H1 (cell line): ENCODE results near the gene FUNDC2. TPM values are rescaled to one million over a fixed set of nuclear protein-coding genes. Genes with fewer than 3 reads are reported as not detected.

Source experiments
- ASH2L ChIP-seq: fragments of 200-600, 300-600 bp; sonication (generic); IDR thresholded peaks from one replicate; pipeline ENCODE4 v1.7.1; 2017; ENCODE audit warnings: low read length
- BRCA1 ChIP-seq: IDR thresholded peaks from 2 replicates; pipeline ENCODE4 v1.6.1; 2012; ENCODE audit warnings: low read depth, low read length, improper control_type of control experiment
- CREB1 ChIP-seq: IDR thresholded peaks from 2 replicates; pipeline ENCODE4 v1.6.1; 2012; ENCODE audit warnings: inconsistent platforms
- KDM4A ChIP-seq: IDR thresholded peaks from one replicate; pipeline ENCODE4 v1.7.1; 2012; ENCODE audit warnings: low read depth, mild to moderate bottlenecking, moderate library complexity, low read length, inconsistent platforms; ENCODE audit not compliant: severe bottlenecking
- NRF1 ChIP-seq: IDR thresholded peaks from 2 replicates; pipeline ENCODE4 v1.6.1; 2011; ENCODE audit warnings: mild to moderate bottlenecking, low read depth, low read length, improper control_type of control experiment
- PHF8 ChIP-seq: fragments of 200-600 bp; sonication (generic); conservative IDR thresholded peaks from 2 replicates; pipeline ENCODE4 v1.7.1; 2012; ENCODE audit warnings: low read depth, mild to moderate bottlenecking, inconsistent platforms, low read length, moderate library complexity
- POLR2AphosphoS5 ChIP-seq: IDR thresholded peaks from 2 replicates; pipeline ENCODE4 v1.6.1; 2011; ENCODE audit warnings: low read depth, low read length
- RBBP5 ChIP-seq: IDR thresholded peaks from 2 replicates; pipeline ENCODE4 v1.7.1; 2012; ENCODE audit warnings: low read depth, mild to moderate bottlenecking, inconsistent platforms, low read length, moderate library complexity, borderline replicate concordance
- SIN3A ChIP-seq, 2 experiments: IDR thresholded peaks in 1 of 2; conservative IDR thresholded peaks in 1 of 2; 2 replicates each; pipeline ENCODE4 v1.6.1; 2011 to 2012; ENCODE audit warnings: low read length in 2 of 2, improper control_type of control experiment in 1 of 2, low read depth in 1 of 2, mild to moderate bottlenecking in 1 of 2
- TAF7 ChIP-seq: optimal IDR thresholded peaks from 2 replicates; pipeline ENCODE3; 2011; ENCODE audit warnings: low read depth, mild to moderate bottlenecking, inconsistent platforms, low read length, moderate library complexity, borderline replicate concordance
- TCF12 ChIP-seq: IDR thresholded peaks from 2 replicates; pipeline ENCODE4 v1.6.1; 2011; ENCODE audit warnings: low read depth, mild to moderate bottlenecking, low read length
- YY1 ChIP-seq: IDR thresholded peaks from 2 replicates; pipeline ENCODE4 v1.6.1; 2011; ENCODE audit warnings: low read depth, mild to moderate bottlenecking, low read length
- polyA plus RNA-seq, 7 experiments: library from polyadenylated mRNA; depleted of rRNA in 3 of 7; stranded (reverse) in 5 of 7; unstranded in 2 of 7; fragments of >200 nt in 5 of 7; fragments of 200-250 nt in 2 of 7; gene quantifications; 1 replicate in 5 of 7; 2 replicates in 1 of 7; 4 replicates in 1 of 7; pipeline versions ENCODE4 v1.2.1 to v1.2.3, GENCODE V29; 2011 to 2013; ENCODE audit warnings: missing spikeins in 2 of 7, mixed read lengths in 2 of 7
- total RNA-seq: library from RNA; stranded (reverse); fragmentation: NEBNext Ultra II Directional; extraction: Animal tissue kit (Norgen Biotek cat#: 25700); gene quantifications from 2 replicates; pipeline ENCODE4 v1.2.1, GENCODE V29; 2021
- TF ChIP-seq, protein P1 (sequence below): IDR thresholded peaks from 2 replicates; pipeline ENCODE4 v1.6.1; 2012; ENCODE audit warnings: inconsistent platforms
- TF ChIP-seq, protein P2 (sequence below): IDR thresholded peaks from 2 replicates; pipeline ENCODE4 v1.6.1; 2012; ENCODE audit warnings: inconsistent platforms
- TF ChIP-seq, protein P3 (sequence below): IDR thresholded peaks from 2 replicates; pipeline ENCODE4 v1.6.1; 2011; ENCODE audit warnings: low read length, improper control_type of control experiment

FUNDC2 gene
- total and polyA plus RNA-seq, 2 of the 8 experiments (the other 6 are each of a cell fraction or from before 2014, with no cell fraction given): 67.7 to 93.7 TPM

DNA sequence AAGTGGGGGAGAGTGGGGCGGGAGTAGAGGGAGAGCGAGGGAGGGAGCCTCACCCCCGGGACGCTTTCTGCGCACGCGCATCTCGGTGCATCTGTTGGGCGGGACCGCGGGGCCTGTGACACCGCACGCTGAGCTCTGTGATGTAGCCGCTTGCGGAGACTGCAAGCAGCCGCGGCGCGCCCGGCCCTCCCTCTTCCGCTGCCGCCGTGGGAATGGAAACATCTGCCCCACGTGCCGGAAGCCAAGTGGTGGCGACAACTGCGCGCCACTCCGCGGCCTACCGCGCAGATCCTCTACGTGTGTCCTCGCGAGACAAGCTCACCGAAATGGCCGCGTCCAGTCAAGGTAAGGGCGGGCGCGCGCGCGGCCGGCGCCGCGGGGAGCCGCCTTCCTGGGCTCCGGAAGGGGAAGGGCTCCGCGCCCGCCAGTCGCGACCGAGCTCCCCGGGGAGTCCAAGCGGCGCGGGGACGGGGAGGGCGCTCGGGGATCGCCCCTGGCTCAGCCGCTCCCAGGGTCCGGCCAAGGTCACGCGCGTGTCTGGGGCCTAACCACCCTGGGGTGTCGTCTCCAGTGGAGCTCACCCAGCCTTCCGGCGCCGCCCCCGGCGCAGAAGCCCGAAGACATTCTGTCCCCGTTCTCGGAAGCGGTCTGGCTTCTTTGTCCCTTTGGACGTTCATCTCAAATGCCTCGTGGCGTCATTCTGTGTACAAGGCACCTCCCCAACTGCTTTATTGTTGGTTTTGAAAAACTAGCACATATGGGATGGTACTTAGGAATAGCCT lies at the start of gene FUNDC2 (continued):
- TF ChIP-seq TAF7: no peak
- TF ChIP-seq BRCA1: 0 out of 2 replicates have a peak, but pooled peaks have one; percentile 41
- TF ChIP-seq TCF12: no peak
- TF ChIP-seq PHF8: peak; percentile 77
- TF ChIP-seq RBBP5: peak; percentile 66; the same call in 1 of the 2 replicates
- TF ChIP-seq, protein P1, sequence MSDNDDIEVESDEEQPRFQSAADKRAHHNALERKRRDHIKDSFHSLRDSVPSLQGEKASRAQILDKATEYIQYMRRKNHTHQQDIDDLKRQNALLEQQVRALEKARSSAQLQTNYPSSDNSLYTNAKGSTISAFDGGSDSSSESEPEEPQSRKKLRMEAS: peak; percentile 63
- TF ChIP-seq YY1: no peak; the same call in 1 of the 2 replicates
- TF ChIP-seq POLR2AphosphoS5: 0 out of 2 replicates have a peak, but pooled peaks have one; percentile 59
- TF ChIP-seq CREB1: peak; percentile 84
- TF ChIP-seq, protein P2, sequence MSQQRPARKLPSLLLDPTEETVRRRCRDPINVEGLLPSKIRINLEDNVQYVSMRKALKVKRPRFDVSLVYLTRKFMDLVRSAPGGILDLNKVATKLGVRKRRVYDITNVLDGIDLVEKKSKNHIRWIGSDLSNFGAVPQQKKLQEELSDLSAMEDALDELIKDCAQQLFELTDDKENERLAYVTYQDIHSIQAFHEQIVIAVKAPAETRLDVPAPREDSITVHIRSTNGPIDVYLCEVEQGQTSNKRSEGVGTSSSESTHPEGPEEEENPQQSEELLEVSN: 0 out of 2 replicates have a peak, but pooled peaks have one; percentile 44
- TF ChIP-seq SIN3A (conservative IDR thresholded peaks at IDR 0.05 in 1 of 2, IDR thresholded peaks at IDR 0.05 in 1 of 2; ENCODE audit: low read depth in 1 of 2, low read length in 2 of 2): 0 out of 4 replicates have a peak, but pooled peaks of 1 of the 2 experiments have one; percentile 30
- peak; percentile 33; the same call in 1 of the 2 replicates for TF ChIP-seq NRF1
- TF ChIP-seq KDM4A: peak; percentile 53
- TF ChIP-seq ASH2L: peak; percentile 81
- TF ChIP-seq, protein P3, sequence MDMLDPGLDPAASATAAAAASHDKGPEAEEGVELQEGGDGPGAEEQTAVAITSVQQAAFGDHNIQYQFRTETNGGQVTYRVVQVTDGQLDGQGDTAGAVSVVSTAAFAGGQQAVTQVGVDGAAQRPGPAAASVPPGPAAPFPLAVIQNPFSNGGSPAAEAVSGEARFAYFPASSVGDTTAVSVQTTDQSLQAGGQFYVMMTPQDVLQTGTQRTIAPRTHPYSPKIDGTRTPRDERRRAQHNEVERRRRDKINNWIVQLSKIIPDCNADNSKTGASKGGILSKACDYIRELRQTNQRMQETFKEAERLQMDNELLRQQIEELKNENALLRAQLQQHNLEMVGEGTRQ: peak; percentile 43; the same call in 1 of the 2 replicates
